Activated CD4-positive, alpha-beta T cell treated with anti-CD3 and anti-CD28 coated beads for 36 hours (primary cell): ENCODE results near the gene SMIM13. TPM values are rescaled to one million over a fixed set of nuclear protein-coding genes. Genes with fewer than 3 reads are reported as not detected.

ENCODE experiments used
- ATAC-seq: fragments of 200-7000 bp; cut with Tn5 transposase; one replicate; pipeline ENCODE4 v1.10.0; 2021; ENCODE audit warnings: mild to moderate bottlenecking, moderate library complexity
- CTCF ChIA-PET: fragments of 350-600 bp; sonication (Branson Sonifier 250); formaldehyde crosslinking; loops from one replicate; lab custom pipeline; 2021; ENCODE audit warnings: antibody characterized with exemption; lab: Charles Lee
- POLR2A ChIA-PET: fragments of 350-600 bp; sonication (Branson Sonifier 250); formaldehyde crosslinking; loops from one replicate; lab custom pipeline; 2021; ENCODE audit warnings: antibody characterized with exemption, inconsistent platforms; lab: Charles Lee
- DNase-seq: peaks from one replicate; pipeline ENCODE4 v3.0.0-alpha.2; 2020
- H3K27ac Mint-ChIP-seq: one replicate; pipeline ENCODE4 v1.8.0; 2021; ENCODE audit warnings: mixed read lengths
- H3K27me3 Mint-ChIP-seq: one replicate; pipeline ENCODE4 v1.8.0; 2021; ENCODE audit warnings: mixed read lengths
- H3K36me3 Mint-ChIP-seq: one replicate; pipeline ENCODE4 v1.8.0; 2021; ENCODE audit warnings: low read depth, mixed read lengths
- H3K4me1 Mint-ChIP-seq: one replicate; pipeline ENCODE4 v1.8.0; 2021; ENCODE audit warnings: mixed read lengths
- H3K4me3 Mint-ChIP-seq: one replicate; pipeline ENCODE4 v1.8.0; 2021; ENCODE audit warnings: mild to moderate bottlenecking, moderate library complexity, mixed read lengths
- H3K9me3 Mint-ChIP-seq: one replicate; pipeline ENCODE4 v1.8.0; 2021; ENCODE audit warnings: low read depth, mixed read lengths
- intact Hi-C, 2 experiments: fragments of 100-400 bp; cut with DNase I in 1 of 2; cut with micrococcal nuclease in 1 of 2; formaldehyde crosslinking; loops; one replicate each; pipeline versions ENCODE4 v1.14.2 to v1.15.1; 2022 to 2024; cut with DNase I, micrococcal nuclease
- total RNA-seq, 2 experiments: library from RNA; stranded (reverse); gene quantifications; one replicate each; pipeline ENCODE4 v1.2.3, GENCODE V29; 2021

Gene SMIM13
- total RNA-seq, 2 experiments from 2014 or later: 6.3 to 7.9 TPM

GRCh38 chr6:11120271-11121005, 26.8 kb downstream of the SMIM13 start:
- H3K4me3 Mint-ChIP-seq: no peak overlapping the region
- ChIA-PET CTCF (interaction anchor here (0.6 to 1.0 kb wide), 2 partner anchors 32 to 376 kb away, joined by 3 to 4 read pairs; no protein-coding TSS in a partner anchor), POLR2A (no interaction called here)
- H3K9me3 Mint-ChIP-seq: no peaks in the 10 kb centered on the region
- H3K4me1 Mint-ChIP-seq: peaks cover 24% of the 10 kb centered on the region
- no peak for DNase-seq
- intact Hi-C loops: no loop called here
- H3K27me3 Mint-ChIP-seq: no peaks in the 10 kb centered on the region
- no peak for ATAC-seq
- peaks cover 2% of the 10 kb centered on the region for H3K36me3 Mint-ChIP-seq
- no peak overlapping the region for H3K27ac Mint-ChIP-seq

- POLR2A ChIA-PET: no interaction called here
- ATAC-seq: no peak
- Mint-ChIP-seq H3K27me3 (no peaks in the 10 kb centered on the region), H3K36me3 (peaks cover 11% of the 10 kb centered on the region), H3K4me3 (no peak overlapping the region), H3K27ac (no peak overlapping the region), H3K9me3 (no peaks in the 10 kb centered on the region), H3K4me1 (peaks cover 14% of the 10 kb centered on the region)
- intact Hi-C loops: no loop called here
- DNase-seq: no peak
- CTCF ChIA-PET: interaction anchor here (0.6 kb wide), 1 partner anchor 454 kb away, joined by 3 read pairs; no protein-coding TSS in a partner anchor
These were observed 28.2 kb downstream of the SMIM13 start for GRCh38 chr6:11121851-11122250.

GRCh38 chr6:11122380-11122779, 28.7 kb downstream of the SMIM13 start:
- Mint-ChIP-seq H3K27ac (no peak overlapping the region), H3K4me3 (no peak overlapping the region), H3K27me3 (no peaks in the 10 kb centered on the region), H3K4me1 (peaks cover 14% of the 10 kb centered on the region), H3K9me3 (no peaks in the 10 kb centered on the region), H3K36me3 (peaks cover 13% of the 10 kb centered on the region)
- ChIA-PET POLR2A (no interaction called here), CTCF (interaction anchor here (0.6 kb wide), 1 partner anchor 278 kb away, joined by 3 read pairs; no protein-coding TSS in a partner anchor)
- no peak for ATAC-seq
- DNase-seq: no peak
- intact Hi-C loops: no loop called here

GRCh38 chr6:11123978-11124377, 30.3 kb downstream of the SMIM13 start:
- POLR2A ChIA-PET: interaction anchor here (0.6 kb wide), 1 partner anchor 8 kb away, joined by 8 read pairs; no protein-coding TSS in a partner anchor
- no peak overlapping the region for H3K4me3 Mint-ChIP-seq
- no peak overlapping the region for H3K27ac Mint-ChIP-seq
- ATAC-seq (no peak), DNase-seq (no peak)
- peaks cover 15% of the 10 kb centered on the region for H3K4me1 Mint-ChIP-seq
- H3K27me3 Mint-ChIP-seq: no peaks in the 10 kb centered on the region
- intact Hi-C loops: no loop called here
- H3K9me3 Mint-ChIP-seq: no peaks in the 10 kb centered on the region
- peaks cover 14% of the 10 kb centered on the region for H3K36me3 Mint-ChIP-seq
- CTCF ChIA-PET: interaction anchor here (0.6 to 1.4 kb wide), 6 partner anchors 11 to 373 kb away, joined by 3 to 4 read pairs (median 3); no protein-coding TSS in a partner anchor

GRCh38 chr6:11126876-11127275, 33.2 kb downstream of the SMIM13 start:
- Mint-ChIP-seq H3K9me3 (no peaks in the 10 kb centered on the region), H3K27me3 (no peaks in the 10 kb centered on the region), H3K4me1 (peaks cover 20% of the 10 kb centered on the region), H3K4me3 (no peak overlapping the region), H3K27ac (no peak overlapping the region), H3K36me3 (peaks cover 13% of the 10 kb centered on the region)
- ChIA-PET POLR2A (no interaction called here), CTCF (interaction anchor here (1.0 kb wide), 1 partner anchor 369 kb away, joined by 3 read pairs; no protein-coding TSS in a partner anchor)
- DNase-seq (no peak), ATAC-seq (no peak)
- intact Hi-C loops: no loop called here

- Mint-ChIP-seq H3K36me3 (peaks cover 13% of the 10 kb centered on the region), H3K4me1 (peaks cover 19% of the 10 kb centered on the region), H3K27ac (no peak overlapping the region), H3K27me3 (no peaks in the 10 kb centered on the region), H3K9me3 (no peaks in the 10 kb centered on the region), H3K4me3 (no peak overlapping the region)
- ChIA-PET POLR2A (no interaction called here), CTCF (no interaction called here)
- DNase-seq (no peak), ATAC-seq (no peak)
- intact Hi-C loops: no loop called here
These were observed 35.0 kb downstream of the SMIM13 start for GRCh38 chr6:11128608-11129007.

GRCh38 chr6:11129908-11130565, 36.4 kb downstream of the SMIM13 start:
- H3K27me3 Mint-ChIP-seq: no peaks in the 10 kb centered on the region
- ATAC-seq (no peak), DNase-seq (no peak)
- intact Hi-C loops: no loop called here
- ChIA-PET CTCF (no interaction called here), POLR2A (no interaction called here)
- no peak overlapping the region for H3K27ac Mint-ChIP-seq
- H3K36me3 Mint-ChIP-seq: peaks cover 22% of the 10 kb centered on the region
- no peaks in the 10 kb centered on the region for H3K9me3 Mint-ChIP-seq
- H3K4me3 Mint-ChIP-seq: no peak overlapping the region
- H3K4me1 Mint-ChIP-seq: peaks cover 12% of the 10 kb centered on the region

GRCh38 chr6:11130605-11131004, 37.0 kb downstream of the SMIM13 start:
- CTCF ChIA-PET: no interaction called here
- peaks cover 12% of the 10 kb centered on the region for H3K4me1 Mint-ChIP-seq
- H3K27ac Mint-ChIP-seq: no peak overlapping the region
- intact Hi-C loops: no loop called here
- H3K27me3 Mint-ChIP-seq: no peaks in the 10 kb centered on the region
- H3K4me3 Mint-ChIP-seq: no peak overlapping the region
- POLR2A ChIA-PET: no interaction called here
- peaks cover 24% of the 10 kb centered on the region for H3K36me3 Mint-ChIP-seq
- DNase-seq: no peak
- no peak for ATAC-seq
- H3K9me3 Mint-ChIP-seq: no peaks in the 10 kb centered on the region

GRCh38 chr6:11132194-11132888, 38.7 kb downstream of the SMIM13 start:
- ATAC-seq: no peak
- H3K27me3 Mint-ChIP-seq: no peaks in the 10 kb centered on the region
- no peak overlapping the region for H3K4me3 Mint-ChIP-seq
- H3K36me3 Mint-ChIP-seq: peaks cover 15% of the 10 kb centered on the region
- DNase-seq: no peak
- H3K9me3 Mint-ChIP-seq: no peaks in the 10 kb centered on the region
- peaks cover 12% of the 10 kb centered on the region for H3K4me1 Mint-ChIP-seq
- POLR2A ChIA-PET: no interaction called here
- CTCF ChIA-PET: interaction anchor here (0.6 to 2.3 kb wide), 4 partner anchors 39 to 386 kb away, joined by 3 to 10 read pairs (median 4); no protein-coding TSS in a partner anchor
- intact Hi-C loops: no loop called here
- H3K27ac Mint-ChIP-seq: no peak overlapping the region

- Mint-ChIP-seq H3K4me3 (no peak overlapping the region), H3K9me3 (no peaks in the 10 kb centered on the region), H3K36me3 (peaks cover 13% of the 10 kb centered on the region), H3K27me3 (no peaks in the 10 kb centered on the region), H3K27ac (no peak overlapping the region), H3K4me1 (peaks cover 12% of the 10 kb centered on the region)
- intact Hi-C loops: no loop called here
- DNase-seq (no peak), ATAC-seq (no peak)
- ChIA-PET CTCF (interaction anchor here (2.3 kb wide), 1 partner anchor 363 kb away, joined by 10 read pairs; no protein-coding TSS in a partner anchor), POLR2A (no interaction called here)
These were observed 39.6 kb downstream of the SMIM13 start for GRCh38 chr6:11133281-11133680.

GRCh38 chr6:11136809-11137208, 43.2 kb downstream of the SMIM13 start:
- Mint-ChIP-seq H3K4me3 (no peak overlapping the region), H3K4me1 (peaks cover 17% of the 10 kb centered on the region), H3K36me3 (peaks cover 13% of the 10 kb centered on the region), H3K9me3 (no peaks in the 10 kb centered on the region), H3K27ac (no peak overlapping the region), H3K27me3 (no peaks in the 10 kb centered on the region)
- ChIA-PET CTCF (interaction anchor here (0.8 to 3.9 kb wide), 5 partner anchors 13 to 439 kb away, joined by 3 to 21 read pairs (median 3); no protein-coding TSS in a partner anchor), POLR2A (interaction anchor here (0.7 kb wide), 1 partner anchor 19 kb away, joined by 3 read pairs; no protein-coding TSS in a partner anchor)
- intact Hi-C loops: loop anchor here in 1 of 2 experiments (5.0 kb wide), 1 partner anchor 45 kb away; the partner anchor contains the start of gene SMIM13
- DNase-seq: no peak
- no peak for ATAC-seq
